ENCODE results near the gene ATP1B4. TPM values are rescaled to one million over a fixed set of nuclear protein-coding genes. Genes with fewer than 3 reads are reported as not detected.
"Not testable (repeated sequence)": the region's sequence is repeated elsewhere in the genome, so short reads cannot be mapped to it uniquely, and the experiment has no call there.

The ATP1B4 gene
- polyA plus RNA-seq, 1 experiment, result not detected

DNA sequence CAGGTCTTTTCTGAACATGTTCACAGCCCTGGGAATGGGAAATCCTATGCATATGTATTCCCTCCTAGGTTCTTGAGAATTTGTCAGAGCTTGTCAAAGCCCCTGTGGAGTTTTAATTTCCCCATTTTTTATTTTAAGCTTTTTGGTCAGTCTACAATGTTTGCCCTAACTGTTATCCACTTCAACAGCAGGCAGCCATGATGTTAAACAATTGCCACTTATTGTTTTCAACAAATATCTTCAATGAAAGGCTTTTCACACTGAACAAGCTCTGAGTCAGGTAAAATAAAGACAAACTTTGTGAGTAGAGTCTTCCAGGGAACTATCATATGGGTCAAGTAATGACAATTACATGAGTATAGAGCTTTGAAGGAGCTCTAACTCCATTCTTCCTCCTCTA lies 25.0 kb upstream of the ATP1B4 start:
- CTCF ChIA-PET, result no interaction called here
- H3K9me3 ChIP-seq (ENCODE audit: control insufficient read depth, insufficient read depth, low read length), result no peaks in the 10 kb centered on the region

DNA sequence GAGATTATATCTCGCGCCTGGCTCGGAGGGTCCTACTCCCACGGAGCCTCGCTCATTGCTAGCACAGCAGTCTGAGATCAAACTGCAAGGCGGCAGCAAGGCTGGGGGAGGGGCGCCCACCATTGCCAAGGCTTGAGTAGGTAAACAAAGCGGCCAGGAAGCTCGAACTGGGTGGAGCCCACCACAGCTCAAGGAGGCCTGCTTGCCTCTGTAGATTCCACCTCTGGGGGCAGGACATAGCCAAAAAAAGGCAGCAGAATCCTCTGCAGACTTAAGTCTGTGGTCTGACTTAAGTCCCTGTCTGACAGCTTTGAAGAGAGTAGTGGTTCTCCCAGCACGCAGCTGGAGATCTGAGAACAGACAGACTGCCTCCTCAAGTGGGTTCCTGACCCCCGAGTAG lies 17.3 kb upstream of the ATP1B4 start:
- CTCF ChIA-PET; DNase-seq (ENCODE audit: low read depth, low spot score): not testable (repeated sequence)

More for the DNA sequence above, 25.0 kb upstream of the ATP1B4 start:
- DNase-seq (ENCODE audit: low read depth, low spot score), result no peak
- POLR2A ChIA-PET, result no interaction called here
- H3K27me3 ChIP-seq (ENCODE audit: control insufficient read depth, insufficient read depth, low read length), result no peaks in the 10 kb centered on the region
- no peak overlapping the region for H3K4me3 ChIP-seq (ENCODE audit: low read depth, low read length)
- TF ChIP-seq, protein P1, sequence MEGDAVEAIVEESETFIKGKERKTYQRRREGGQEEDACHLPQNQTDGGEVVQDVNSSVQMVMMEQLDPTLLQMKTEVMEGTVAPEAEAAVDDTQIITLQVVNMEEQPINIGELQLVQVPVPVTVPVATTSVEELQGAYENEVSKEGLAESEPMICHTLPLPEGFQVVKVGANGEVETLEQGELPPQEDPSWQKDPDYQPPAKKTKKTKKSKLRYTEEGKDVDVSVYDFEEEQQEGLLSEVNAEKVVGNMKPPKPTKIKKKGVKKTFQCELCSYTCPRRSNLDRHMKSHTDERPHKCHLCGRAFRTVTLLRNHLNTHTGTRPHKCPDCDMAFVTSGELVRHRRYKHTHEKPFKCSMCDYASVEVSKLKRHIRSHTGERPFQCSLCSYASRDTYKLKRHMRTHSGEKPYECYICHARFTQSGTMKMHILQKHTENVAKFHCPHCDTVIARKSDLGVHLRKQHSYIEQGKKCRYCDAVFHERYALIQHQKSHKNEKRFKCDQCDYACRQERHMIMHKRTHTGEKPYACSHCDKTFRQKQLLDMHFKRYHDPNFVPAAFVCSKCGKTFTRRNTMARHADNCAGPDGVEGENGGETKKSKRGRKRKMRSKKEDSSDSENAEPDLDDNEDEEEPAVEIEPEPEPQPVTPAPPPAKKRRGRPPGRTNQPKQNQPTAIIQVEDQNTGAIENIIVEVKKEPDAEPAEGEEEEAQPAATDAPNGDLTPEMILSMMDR (IDR thresholded peaks at IDR 0.05; ENCODE audit: low read depth, low read length), result no peak
- H3K27ac ChIP-seq (ENCODE audit: low read depth, low read length), result no peak overlapping the region

DNA sequence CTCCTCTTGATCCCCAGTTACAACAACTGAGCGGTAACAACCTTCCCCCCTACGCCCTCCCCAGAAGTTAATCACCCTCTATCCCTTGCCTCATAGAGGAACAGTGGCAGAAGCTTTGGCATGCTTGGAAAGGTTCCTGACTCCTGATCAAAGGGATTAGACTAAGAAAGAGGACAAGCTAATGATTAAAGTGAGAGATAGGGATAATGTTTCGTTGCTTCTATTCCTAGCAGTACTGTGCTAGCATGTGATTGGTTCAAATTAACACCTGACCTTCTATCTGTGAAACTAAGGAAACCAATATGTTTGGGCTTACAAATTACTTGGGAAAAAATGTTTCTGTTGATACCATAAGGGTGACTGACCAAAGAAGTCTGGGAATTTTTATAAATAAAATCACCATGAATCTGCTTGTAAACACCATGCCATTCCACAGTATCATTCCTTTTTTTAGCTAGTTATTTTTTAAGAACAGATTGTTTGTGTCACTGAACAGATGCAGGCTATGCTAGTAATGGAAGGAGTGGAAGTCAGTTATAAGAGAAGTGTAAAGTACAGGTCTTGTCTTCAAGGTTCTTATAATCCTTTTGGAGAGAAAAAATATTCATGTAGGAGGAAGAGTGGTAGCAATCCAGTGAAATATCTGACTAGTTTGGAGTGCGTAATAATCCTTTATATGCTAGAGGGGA lies 11.3 kb upstream of the ATP1B4 start:
- DNase-seq (ENCODE audit: low read depth, low spot score), result no peak
- TF ChIP-seq, protein P1 (IDR thresholded peaks at IDR 0.05; ENCODE audit: low read depth, low read length), result no peak
- POLR2A ChIA-PET, result no interaction called here
- H3K4me3 ChIP-seq (ENCODE audit: low read depth, low read length), result no peak overlapping the region
- no peak overlapping the region for H3K27ac ChIP-seq (ENCODE audit: low read depth, low read length)
- H3K27me3 ChIP-seq (ENCODE audit: control insufficient read depth, insufficient read depth, low read length), result no peaks in the 10 kb centered on the region
- H3K9me3 ChIP-seq (ENCODE audit: control insufficient read depth, insufficient read depth, low read length), result no peaks in the 10 kb centered on the region
- CTCF ChIA-PET, result no interaction called here

More for the DNA sequence above, 17.3 kb upstream of the ATP1B4 start:
- H3K27ac ChIP-seq (ENCODE audit: low read depth, low read length); POLR2A ChIA-PET; H3K9me3 ChIP-seq (ENCODE audit: control insufficient read depth, insufficient read depth, low read length); H3K27me3 ChIP-seq (ENCODE audit: control insufficient read depth, insufficient read depth, low read length); H3K4me3 ChIP-seq (ENCODE audit: low read depth, low read length): not testable (repeated sequence)

DNA sequence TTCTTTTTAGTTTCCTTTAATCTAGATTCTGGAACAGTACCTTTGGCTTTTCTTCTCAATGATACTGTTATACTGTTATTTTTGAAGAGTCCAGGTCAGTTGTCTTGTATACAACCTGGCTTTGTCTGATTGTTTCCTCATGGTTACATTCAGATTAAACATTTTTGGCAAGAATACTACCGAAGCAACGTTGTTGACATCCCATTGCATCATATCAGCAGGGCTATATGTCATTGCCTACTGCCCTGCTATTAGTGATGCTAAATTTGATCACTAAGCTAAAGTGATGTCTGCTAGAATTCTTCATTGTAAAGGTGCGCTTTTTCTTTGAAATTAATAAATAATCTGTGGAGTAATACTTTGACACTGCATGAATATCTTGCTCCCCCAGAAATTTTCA lies 5.8 kb upstream of the ATP1B4 start:
- DNase-seq (ENCODE audit: low read depth, low spot score), result no peak
- no peak overlapping the region for H3K27ac ChIP-seq (ENCODE audit: low read depth, low read length)
- ChIA-PET POLR2A (no interaction called here), CTCF (no interaction called here)
- H3K9me3 ChIP-seq (ENCODE audit: control insufficient read depth, insufficient read depth, low read length), result no peaks in the 10 kb centered on the region
- H3K27me3 ChIP-seq (ENCODE audit: control insufficient read depth, insufficient read depth, low read length), result no peaks in the 10 kb centered on the region
- no peak overlapping the region for H3K4me3 ChIP-seq (ENCODE audit: low read depth, low read length)
- TF ChIP-seq, protein P1 (IDR thresholded peaks at IDR 0.05; ENCODE audit: low read depth, low read length), result no peak

DNA sequence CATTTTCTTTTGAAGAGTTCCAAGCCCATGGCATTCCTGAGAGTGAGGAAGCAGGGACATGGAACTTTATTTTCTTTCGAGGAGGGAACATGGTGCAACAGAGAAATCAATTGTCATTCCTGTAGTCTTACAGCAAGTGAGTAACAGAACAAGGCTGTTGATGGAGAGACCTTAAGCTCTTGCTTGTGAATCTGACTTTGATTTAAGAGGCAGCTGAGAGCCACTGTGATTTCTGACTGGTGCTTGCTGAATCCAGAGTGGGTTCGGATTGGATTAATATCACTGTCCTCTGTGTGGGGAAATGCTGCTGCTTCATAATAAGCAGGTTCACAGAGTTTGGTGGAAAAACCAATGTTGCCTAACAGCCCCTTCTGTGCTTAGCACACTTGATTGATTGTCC lies 4.7 kb upstream of the ATP1B4 start:
- Histone ChIP-seq H3K27ac (ENCODE audit: low read depth, low read length) (no peak overlapping the region), H3K9me3 (ENCODE audit: control insufficient read depth, insufficient read depth, low read length) (no peaks in the 10 kb centered on the region), H3K27me3 (ENCODE audit: control insufficient read depth, insufficient read depth, low read length) (no peaks in the 10 kb centered on the region), H3K4me3 (ENCODE audit: low read depth, low read length) (no peak overlapping the region)
- ChIA-PET POLR2A (no interaction called here), CTCF (no interaction called here)
- no peak for DNase-seq (ENCODE audit: low read depth, low spot score)
- TF ChIP-seq, protein P1 (IDR thresholded peaks at IDR 0.05; ENCODE audit: low read depth, low read length), result no peak
